Right lobe of liver (tissue), 6 donors: ENCODE results near the gene DTNB. TPM values are rescaled to one million over a fixed set of nuclear protein-coding genes. Genes with fewer than 3 reads are reported as not detected.
"Not testable (repeated sequence)": the region's sequence is repeated elsewhere in the genome, so short reads cannot be mapped to it uniquely, and the experiment has no call there.

Source experiments
- ATAC-seq, 4 donors: fragments of 200-7000 bp; cut with Tn5 transposase; one replicate each; pipeline ENCODE4 v1.9.1; 2020; ENCODE audit warnings: mild to moderate bottlenecking in 4 of 4, moderate library complexity in 4 of 4
- DNase-seq, 3 donors: peaks; one replicate each; pipeline ENCODE4 v3.0.0-alpha.2; 2020
- H3K27ac ChIP-seq, 3 donors: fragments of 200-600 bp; one replicate each; pipeline ENCODE4 v1.8.0; 2022
- H3K27me3 ChIP-seq, 2 donors: fragments of 200-600 bp; one replicate each; pipeline ENCODE4 v1.8.0; 2022
- H3K36me3 ChIP-seq, 4 donors: fragments of 200-600 bp; sonication (generic) in 1 of 4; one replicate each; pipeline versions ENCODE4 v1.5.1 to v1.8.0; 2017 to 2022; ENCODE audit warnings: control low read depth in 1 of 4
- H3K4me1 ChIP-seq, 4 donors: fragments of 200-600 bp; sonication (generic) in 1 of 4; one replicate each; pipeline versions ENCODE4 v1.5.1 to v1.8.0; 2017 to 2022; ENCODE audit warnings: control low read depth in 1 of 4
- H3K4me3 ChIP-seq, 3 donors: fragments of 200-600 bp; one replicate each; pipeline ENCODE4 v1.8.0; 2022
- H3K9me3 ChIP-seq, 4 donors: fragments of 200-600 bp; sonication (generic) in 1 of 4; one replicate each; pipeline versions ENCODE4 v1.5.1 to v1.8.0; 2017 to 2022; ENCODE audit warnings: control low read depth in 1 of 4
- POLR2A ChIP-seq: fragments of 450-650 bp; IDR thresholded peaks from one replicate; pipeline ENCODE4 v1.6.1; 2017; ENCODE audit warnings: antibody characterized with exemption, mild to moderate bottlenecking
- WGBS: methylation state at CpG from one replicate; pipeline ENCODE4 v1.1.6; 2018; ENCODE audit warnings: low coverage, low lambda C conversion rate; ENCODE audit not compliant: insufficient coverage; ENCODE audit errors: missing lambda C conversion rate; 5-methylcytosine and 5-hydroxymethylcytosine counted together
- intact Hi-C, 2 donors: fragments of 100-400 bp; cut with DNase I; formaldehyde crosslinking; loops; one replicate each; pipeline versions ENCODE4 v1.11.2 to v1.14.1; 2022
- total RNA-seq, 6 experiments: library from RNA; depleted of rRNA in 2 of 6; stranded (reverse); fragments of >200 nt in 2 of 6; fragmentation: NEBNext Ultra II Directional in 3 of 6; extraction: Animal tissue kit (Norgen Biotek cat#: 25700) in 3 of 6; gene quantifications; one replicate each; pipeline versions ENCODE4 v1.1.0 to v1.2.4, GENCODE V29; 2016 to 2023
- TF ChIP-seq, protein P1 (sequence below), 4 donors: fragments of 200-600 bp in 3 of 4; fragments of 450-650 bp in 1 of 4; IDR thresholded peaks; one replicate each; pipeline versions ENCODE4 v1.5.1 to v1.8.0; 2016 to 2022; ENCODE audit warnings: antibody characterized with exemption in 4 of 4, mild to moderate bottlenecking in 2 of 4
- donor health status: DM: no; HTN: yes; CAD: no.
- donor health status: DM: no; HTN: no; CAD: no.
- donor health status: DM: no; HTN: no; CAD: no.
- donor health status: DM: no; HTN: yes; CAD: no.
- donor health status: DM: no; HTN: yes; CAD: no.

DTNB gene
- total RNA-seq, 6 experiments from 2014 or later: 7.0 to 10.3 (median 8.8) TPM

DNA sequence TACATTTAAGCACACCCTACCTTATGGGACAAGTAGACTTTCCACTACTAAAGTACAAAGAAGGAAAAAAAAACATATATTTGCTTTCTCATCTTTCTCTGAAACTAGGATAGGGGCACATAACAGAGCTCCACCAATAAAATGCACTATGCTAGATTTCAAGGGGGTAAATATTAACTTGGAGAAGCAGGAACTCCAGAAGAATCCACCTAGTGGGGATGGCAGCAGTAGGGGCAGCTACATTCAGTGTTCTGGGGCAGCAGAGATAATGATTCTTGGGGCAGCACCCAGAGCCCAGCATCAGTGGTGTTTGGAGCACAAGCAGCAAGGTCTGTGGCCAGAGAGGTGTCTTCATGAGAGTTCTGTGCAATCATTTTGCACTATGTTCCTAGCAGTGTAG, 64.7 kb downstream of the DTNB start:
- Histone ChIP-seq H3K9me3 (no peaks in the 10 kb centered on the region), H3K36me3 (no peaks in the 10 kb centered on the region), H3K27me3 (no peaks in the 10 kb centered on the region), H3K27ac (no peak overlapping the region), H3K4me1 (peaks cover 0 to 10% (median 0%) of the 10 kb centered on the region in 4 donors), H3K4me3 (no peak overlapping the region)
- peak; percentile 54 to 72 (median 66) for ATAC-seq
- intact Hi-C loops: loop anchor here in 1 of 2 donors (5.0 kb wide), 1 partner anchor 94 kb away; no protein-coding TSS in a partner anchor
- TF ChIP-seq POLR2A: no peak
- TF ChIP-seq, protein P1, sequence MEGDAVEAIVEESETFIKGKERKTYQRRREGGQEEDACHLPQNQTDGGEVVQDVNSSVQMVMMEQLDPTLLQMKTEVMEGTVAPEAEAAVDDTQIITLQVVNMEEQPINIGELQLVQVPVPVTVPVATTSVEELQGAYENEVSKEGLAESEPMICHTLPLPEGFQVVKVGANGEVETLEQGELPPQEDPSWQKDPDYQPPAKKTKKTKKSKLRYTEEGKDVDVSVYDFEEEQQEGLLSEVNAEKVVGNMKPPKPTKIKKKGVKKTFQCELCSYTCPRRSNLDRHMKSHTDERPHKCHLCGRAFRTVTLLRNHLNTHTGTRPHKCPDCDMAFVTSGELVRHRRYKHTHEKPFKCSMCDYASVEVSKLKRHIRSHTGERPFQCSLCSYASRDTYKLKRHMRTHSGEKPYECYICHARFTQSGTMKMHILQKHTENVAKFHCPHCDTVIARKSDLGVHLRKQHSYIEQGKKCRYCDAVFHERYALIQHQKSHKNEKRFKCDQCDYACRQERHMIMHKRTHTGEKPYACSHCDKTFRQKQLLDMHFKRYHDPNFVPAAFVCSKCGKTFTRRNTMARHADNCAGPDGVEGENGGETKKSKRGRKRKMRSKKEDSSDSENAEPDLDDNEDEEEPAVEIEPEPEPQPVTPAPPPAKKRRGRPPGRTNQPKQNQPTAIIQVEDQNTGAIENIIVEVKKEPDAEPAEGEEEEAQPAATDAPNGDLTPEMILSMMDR (IDR thresholded peaks at IDR 0.05): no peak
- no peak for DNase-seq

DNA sequence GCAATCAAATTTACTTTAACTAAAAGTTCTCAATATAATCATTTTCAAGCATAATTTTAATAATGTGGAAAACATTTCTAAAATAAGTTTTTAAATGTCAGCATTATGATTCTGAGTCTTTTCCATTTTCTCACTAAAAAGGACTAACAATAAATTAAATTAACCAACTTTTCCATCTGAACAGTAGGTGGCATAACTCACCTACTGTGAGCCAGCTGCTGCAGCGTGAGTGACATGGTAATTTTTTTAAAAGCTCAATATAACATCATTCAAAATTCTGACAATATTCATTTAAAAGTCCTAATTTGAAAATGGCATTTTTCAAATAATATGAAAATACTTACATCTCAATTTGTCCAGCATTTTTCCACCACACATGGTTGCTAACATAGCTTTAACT, 66.5 kb downstream of the DTNB start:
- TF ChIP-seq POLR2A: no peak
- TF ChIP-seq, protein P1 (IDR thresholded peaks at IDR 0.05): peak; percentile 60 to 64 (median 63)
- WGBS: 5% methylated on average over 1 of the region's 1 CpG
- Histone ChIP-seq H3K4me1 (peaks cover 0 to 10% (median 0%) of the 10 kb centered on the region in 4 donors), H3K27me3 (no peaks in the 10 kb centered on the region), H3K9me3 (no peaks in the 10 kb centered on the region), H3K27ac (no peak overlapping the region), H3K4me3 (no peak overlapping the region), H3K36me3 (no peaks in the 10 kb centered on the region)
- ATAC-seq (peak; percentile 55 to 70 (median 62)), DNase-seq (no peak)
- intact Hi-C loops: loop anchor here in 1 of 2 donors (5.0 kb wide), 1 partner anchor 95 kb away; no protein-coding TSS in a partner anchor

DNA sequence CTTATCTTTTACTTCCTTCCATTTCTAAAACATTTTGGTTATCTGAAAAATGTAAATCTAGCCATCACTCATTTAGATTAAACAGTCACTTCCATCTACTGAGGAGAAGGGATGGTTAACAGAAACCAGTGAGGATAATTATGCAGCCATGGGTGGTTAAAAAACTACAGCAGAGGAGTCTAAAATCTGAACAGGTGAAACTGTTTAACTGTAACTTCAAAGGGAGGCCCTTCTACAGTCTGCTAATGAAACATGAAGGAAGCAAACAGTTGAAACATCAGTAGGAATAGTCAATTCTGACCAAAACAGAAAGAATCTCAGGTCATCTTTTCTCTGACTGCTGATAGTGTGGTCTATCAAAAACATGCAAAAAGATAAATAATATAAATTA, 71.0 kb downstream of the DTNB start:
- intact Hi-C loops: no loop called here
- Histone ChIP-seq H3K27ac (no peak overlapping the region), H3K4me1 (peaks cover 0 to 6% (median 0%) of the 10 kb centered on the region in 4 donors), H3K4me3 (no peak overlapping the region), H3K27me3 (no peaks in the 10 kb centered on the region), H3K9me3 (no peaks in the 10 kb centered on the region), H3K36me3 (no peaks in the 10 kb centered on the region)
- ATAC-seq (no peak), DNase-seq (no peak)
- no peak for TF ChIP-seq POLR2A
- TF ChIP-seq, protein P1 (IDR thresholded peaks at IDR 0.05): no peak

DNA sequence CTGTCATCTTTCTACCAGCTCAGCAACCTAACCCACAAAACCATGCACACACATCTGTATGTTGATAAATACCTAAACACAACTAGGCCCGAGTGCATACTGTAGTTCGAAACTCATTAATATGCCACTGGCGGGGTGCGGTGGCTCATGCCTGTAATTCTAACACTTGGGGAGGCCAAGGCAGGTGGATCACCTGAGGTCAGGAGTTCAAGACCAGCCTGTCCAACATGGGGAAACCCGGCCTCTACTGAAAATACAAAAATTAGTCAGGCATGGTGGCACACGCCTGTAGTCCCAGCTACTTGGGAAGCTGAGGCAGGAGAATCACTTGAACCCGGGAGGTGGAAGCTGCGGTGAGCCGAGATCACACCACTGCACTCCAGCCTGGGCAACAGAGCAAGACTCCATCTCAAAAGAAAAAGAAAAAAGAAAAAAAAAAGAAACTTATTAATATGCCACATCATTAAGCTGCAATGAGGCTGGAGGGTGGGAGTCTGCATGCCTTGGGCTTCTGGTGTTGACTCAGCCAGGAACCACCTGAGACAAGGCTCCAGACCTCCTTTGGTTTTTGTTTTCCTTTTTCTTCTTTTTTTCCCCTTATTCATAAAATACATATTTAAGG, 71.6 kb downstream of the DTNB start:
- H3K4me1 ChIP-seq, H3K36me3 ChIP-seq, H3K27me3 ChIP-seq, H3K4me3 ChIP-seq, H3K9me3 ChIP-seq, H3K27ac ChIP-seq, ATAC-seq, intact Hi-C loops, DNase-seq: not testable (repeated sequence)
- WGBS: 80% methylated on average over 8 of the region's 9 CpGs

DNA sequence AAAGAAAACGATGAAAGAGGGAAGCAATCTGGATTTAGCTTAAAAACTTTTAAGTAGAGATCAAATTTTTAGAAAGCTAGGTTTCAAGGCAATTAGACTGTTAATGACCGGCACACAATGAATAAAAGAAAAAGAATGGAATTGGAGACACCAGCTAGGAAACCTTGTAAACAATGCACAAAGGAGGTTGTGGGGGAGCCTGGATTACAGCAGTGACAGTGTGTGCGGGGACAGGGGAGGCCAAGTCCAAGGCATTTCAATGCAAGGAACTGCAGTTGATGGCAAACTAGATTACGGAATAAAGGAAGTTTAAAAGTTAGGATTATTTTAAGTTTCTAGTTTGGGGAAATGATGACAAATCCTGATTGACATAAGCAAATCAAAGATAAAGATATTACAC, 74.5 kb downstream of the DTNB start:
- ATAC-seq (peak in 1 of 4 donors; percentile 17), DNase-seq (no peak)
- WGBS: 85% methylated on average over 4 of the region's 4 CpGs
- intact Hi-C loops: no loop called here
- Histone ChIP-seq H3K9me3 (no peaks in the 10 kb centered on the region), H3K4me3 (no peak overlapping the region), H3K4me1 (peaks cover 0 to 6% (median 0%) of the 10 kb centered on the region in 4 donors), H3K27ac (no peak overlapping the region), H3K36me3 (no peaks in the 10 kb centered on the region), H3K27me3 (no peaks in the 10 kb centered on the region)
- TF ChIP-seq, protein P1 (IDR thresholded peaks at IDR 0.05): no peak
- no peak for TF ChIP-seq POLR2A
